Endometrium (tissue), 2 donors: ENCODE data around the gene SHC4.
"Not testable (repeated sequence)": the region's sequence is repeated elsewhere in the genome, so short reads cannot be mapped to it uniquely, and the experiment has no call there.

Experiments used
- FAIRE-seq: peaks from 2 replicates; lab custom pipeline; 2012; peaks lifted over from hg19 to GRCh38; lab: Jason Lieb, UNC
- donor health status: control.
- donor health status: control.

Gene SHC4

GRCh38 chr15:48924528-48925393, 39.0 kb downstream of the SHC4 start:
- FAIRE-seq: no peak

GRCh38 chr15:48922046-48922445, 41.7 kb downstream of the SHC4 start:
- FAIRE-seq: no peak

- FAIRE-seq: no peak
Measured at GRCh38 chr15:48916721-48917120, 47.0 kb downstream of the SHC4 start.

- FAIRE-seq: no peak
Measured at GRCh38 chr15:48915861-48916260, 47.9 kb downstream of the SHC4 start.

GRCh38 chr15:48914717-48915116, 49.0 kb downstream of the SHC4 start:
- no peak for FAIRE-seq

- FAIRE-seq: no peak
Measured at GRCh38 chr15:48913141-48913540, 50.6 kb downstream of the SHC4 start.

GRCh38 chr15:48910554-48910953, 53.2 kb downstream of the SHC4 start:
- not testable (repeated sequence) for FAIRE-seq

GRCh38 chr15:48909313-48909712, 54.4 kb downstream of the SHC4 start:
- not testable (repeated sequence) for FAIRE-seq

- FAIRE-seq: no peak
Measured at GRCh38 chr15:48905847-48906246, 57.9 kb downstream of the SHC4 start.

GRCh38 chr15:48905216-48905615, 58.5 kb downstream of the SHC4 start:
- FAIRE-seq: no peak

- FAIRE-seq: no peak
Measured at GRCh38 chr15:48904758-48905157, 59.0 kb downstream of the SHC4 start.

- FAIRE-seq: no peak
Measured at GRCh38 chr15:48899793-48900192, 63.9 kb downstream of the SHC4 start.

GRCh38 chr15:48898446-48898845, 65.3 kb downstream of the SHC4 start:
- no peak for FAIRE-seq

- FAIRE-seq: no peak
Measured at GRCh38 chr15:48898032-48898431, 65.7 kb downstream of the SHC4 start.

- FAIRE-seq: no peak
Measured at GRCh38 chr15:48896869-48897814, 66.6 kb downstream of the SHC4 start.

- no peak for FAIRE-seq
Measured at GRCh38 chr15:48893311-48893710, 70.4 kb downstream of the SHC4 start.

- FAIRE-seq: no peak
Measured at GRCh38 chr15:48891232-48891765, 72.4 kb downstream of the SHC4 start.

GRCh38 chr15:48890375-48890972, 73.2 kb downstream of the SHC4 start:
- no peak for FAIRE-seq

- no peak for FAIRE-seq
Measured at GRCh38 chr15:48889925-48890324, 73.8 kb downstream of the SHC4 start.

GRCh38 chr15:48888836-48889235, 74.9 kb downstream of the SHC4 start:
- FAIRE-seq: no peak

GRCh38 chr15:48888191-48888590, 75.5 kb downstream of the SHC4 start:
- FAIRE-seq: no peak

GRCh38 chr15:48887144-48887543, 76.6 kb downstream of the SHC4 start:
- FAIRE-seq: no peak
